ENCODE measurements around the gene RPH3AL. TPM values are rescaled to one million over a fixed set of nuclear protein-coding genes. Genes with fewer than 3 reads are reported as not detected.

The RPH3AL gene
- total and polyA plus RNA-seq, 10 of the 15 experiments (the other 5 are each of a cell fraction or from before 2014, with no cell fraction given) = 0.04 to 1.2 (median 0.47) TPM; not detected in 2

- no peak overlapping the region for H3K4me2 ChIP-seq (ENCODE audit: control insufficient read depth, insufficient read depth)
- no peak for DNase-seq (ENCODE audit: low read depth, low spot score)
- H3K4me3 ChIP-seq = no peak overlapping the region
- no peak overlapping the region for H3K9ac ChIP-seq (ENCODE audit: control insufficient read depth, insufficient read depth, low read length)
- ChIA-PET RAD21 (ENCODE audit: unreplicated experiment) (no interaction called here), CTCF (interaction anchor here (0.6 kb wide), 1 partner anchor 33 kb away, joined by 3 read pairs; no protein-coding TSS in a partner anchor), POLR2A (no interaction called here), SMC1A (ENCODE audit: uncharacterized antibody, unreplicated experiment) (no interaction called here)
- in situ Hi-C loops (cut with MboI) = no loop called here
- ATAC-seq = no peak
- H3K27ac ChIP-seq (ENCODE audit: control insufficient read depth, insufficient read depth) = no peak overlapping the region
- no TSS peak for BruUV-seq (replicated peaks)
- no peak for FAIRE-seq
- WGBS (ENCODE audit: insufficient coverage, insufficient replicate concordance, low lambda C conversion rate, missing lambda C conversion rate) = 27% methylated on average over 9 of the region's 11 CpGs
- intact Hi-C loops (cut with micrococcal nuclease; ENCODE audit: unreplicated experiment) = no loop called here
- TF ChIP-seq MAX (IDR thresholded peaks at IDR 0.05; ENCODE audit: low read depth, low read length) = no peak
- no peak for TF ChIP-seq ZSCAN29 (IDR thresholded peaks at IDR 0.05)
- no peak for TF ChIP-seq ZNF384 (IDR thresholded peaks at IDR 0.05; ENCODE audit: borderline replicate concordance, low read depth, low read length)
- no peak for TF ChIP-seq MTA3 (IDR thresholded peaks at IDR 0.05; ENCODE audit: borderline replicate concordance, low read length)
- H3K4me1 ChIP-seq (ENCODE audit: control insufficient read depth, insufficient read depth, low read length) = no peaks in the 10 kb centered on the region
- H3K27me3 ChIP-seq (replicated peaks in 1 of 2; ENCODE audit: control insufficient read depth in 2 of 2, insufficient read depth in 2 of 2, low read length in 1 of 2) = peaks cover 0 to 1% of the 10 kb centered on the region in 2 experiments; a peak in 2 of 4 replicates
- H2AFZ ChIP-seq (ENCODE audit: control insufficient read depth, low read depth, low read length) = no peak overlapping the region
- H4K20me1 ChIP-seq (ENCODE audit: control insufficient read depth, insufficient read depth) = no peaks in the 10 kb centered on the region
- H3K9me3 ChIP-seq (replicated peaks; ENCODE audit: control insufficient read depth, insufficient read depth, low read length) = no peaks in the 10 kb centered on the region; the same call in 2 of the 3 replicates
- no peaks in the 10 kb centered on the region for H3K79me2 ChIP-seq (ENCODE audit: control insufficient read depth, insufficient read depth, low read length)
- no peaks in the 10 kb centered on the region for H3K36me3 ChIP-seq (ENCODE audit: control insufficient read depth in 2 of 2, insufficient read depth in 2 of 2, low read length in 1 of 2)
Observed at GRCh38 chr17:204427-205147, 148.0 kb downstream of the RPH3AL start.

DNA sequence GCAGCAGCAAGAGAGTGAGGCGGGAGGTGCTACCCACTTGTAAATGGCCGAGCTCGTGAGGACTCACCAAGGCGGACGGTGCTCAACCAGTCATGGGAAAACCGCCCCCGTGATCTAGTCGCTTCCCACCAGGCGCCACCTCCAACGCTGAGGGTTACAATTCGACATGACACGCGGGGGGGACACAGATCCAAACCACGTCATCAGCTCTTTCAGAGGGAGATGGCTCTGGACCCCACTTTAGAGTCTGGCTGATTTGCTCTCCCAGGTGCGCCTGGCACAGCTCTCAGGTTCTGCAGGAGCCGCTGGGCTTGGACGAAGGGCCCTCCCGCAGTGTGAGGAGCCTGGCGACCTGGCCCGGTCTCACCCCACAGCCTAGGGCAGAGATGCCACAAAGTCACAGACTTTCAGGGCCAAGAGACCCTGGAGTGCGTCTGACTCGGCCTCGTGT, 150.1 kb downstream of the RPH3AL start:
- ChIA-PET RAD21 (ENCODE audit: unreplicated experiment) (no interaction called here), CTCF (no interaction called here), SMC1A (ENCODE audit: uncharacterized antibody, unreplicated experiment) (no interaction called here), POLR2A (no interaction called here)
- Histone ChIP-seq H3K27ac (ENCODE audit: control insufficient read depth, insufficient read depth) (no peak overlapping the region), H3K4me3 (no peak overlapping the region), H3K4me2 (ENCODE audit: control insufficient read depth, insufficient read depth) (no peak overlapping the region), H3K79me2 (ENCODE audit: control insufficient read depth, insufficient read depth, low read length) (no peaks in the 10 kb centered on the region), H3K9me3 (replicated peaks; ENCODE audit: control insufficient read depth, insufficient read depth, low read length) (no peaks in the 10 kb centered on the region), H3K4me1 (ENCODE audit: control insufficient read depth, insufficient read depth, low read length) (no peaks in the 10 kb centered on the region), H2AFZ (ENCODE audit: control insufficient read depth, low read depth, low read length) (no peak overlapping the region), H3K36me3 (ENCODE audit: control insufficient read depth in 2 of 2, insufficient read depth in 2 of 2, low read length in 1 of 2) (no peaks in the 10 kb centered on the region), H3K27me3 (replicated peaks in 1 of 2; ENCODE audit: control insufficient read depth in 2 of 2, insufficient read depth in 2 of 2, low read length in 1 of 2) (peaks cover 2 to 10% of the 10 kb centered on the region in 2 experiments; a peak in 1 of 4 replicates), H3K9ac (ENCODE audit: control insufficient read depth, insufficient read depth, low read length) (no peak overlapping the region), H4K20me1 (ENCODE audit: control insufficient read depth, insufficient read depth) (no peaks in the 10 kb centered on the region)
- DNase-seq (ENCODE audit: low read depth, low spot score) (no peak), FAIRE-seq (no peak), ATAC-seq (no peak)
- 40% methylated on average over 23 of the region's 23 CpGs for WGBS (ENCODE audit: insufficient coverage, insufficient replicate concordance, low lambda C conversion rate, missing lambda C conversion rate)
- BruUV-seq (replicated peaks) = no TSS peak
- intact Hi-C loops (cut with micrococcal nuclease; ENCODE audit: unreplicated experiment) (no loop called here), in situ Hi-C loops (cut with MboI) (no loop called here)
- TF ChIP-seq BRCA1 (IDR thresholded peaks at IDR 0.05; ENCODE audit: low read depth, low read length) = no peak
- no peak for TF ChIP-seq CHD2 (IDR thresholded peaks at IDR 0.05; ENCODE audit: borderline replicate concordance, low read depth, low read length)
- no peak for TF ChIP-seq PAX8 (IDR thresholded peaks at IDR 0.05)
- no peak for TF ChIP-seq MTA2 (IDR thresholded peaks at IDR 0.05; ENCODE audit: low read depth)
- no peak for TF ChIP-seq JUNB (IDR thresholded peaks at IDR 0.05)
- TF ChIP-seq ATF3 (IDR thresholded peaks at IDR 0.05; ENCODE audit: borderline replicate concordance, extremely low read depth, low read depth, low read length) = no peak
- TF ChIP-seq MAX (IDR thresholded peaks at IDR 0.05; ENCODE audit: low read depth, low read length) = no peak
- TF ChIP-seq CBFB (IDR thresholded peaks at IDR 0.05; ENCODE audit: low read depth) = no peak
- TF ChIP-seq POU2F2 (IDR thresholded peaks at IDR 0.05; ENCODE audit: borderline replicate concordance, low read depth, low read length) = no peak
- no peak for TF ChIP-seq CREM (IDR thresholded peaks at IDR 0.05; ENCODE audit: low read depth)
- no peak for TF ChIP-seq PBX3 (IDR thresholded peaks at IDR 0.05; ENCODE audit: insufficient replicate concordance, low read depth, low read length)
- TF ChIP-seq ZBED1 (IDR thresholded peaks at IDR 0.05; ENCODE audit: borderline replicate concordance) = no peak
